Prostate gland (tissue), 2 donors: Measurements from ENCODE around the gene TRAT1. TPM values are rescaled to one million over a fixed set of nuclear protein-coding genes. Genes with fewer than 3 reads are reported as not detected.

Experiments
- DNase-seq: peaks from one replicate; pipeline ENCODE4 v3.0.0-alpha.2; 2019; ENCODE audit warnings: low spot score
- H3K27ac ChIP-seq, 2 donors: fragments of 200-600 bp; sonication (generic); 2 replicates each; pipeline ENCODE4 v1.5.1; 2017 to 2019
- H3K27me3 ChIP-seq: fragments of 200-600 bp; sonication (generic); replicated peaks from 2 replicates; pipeline ENCODE4 v1.5.1; 2019; ENCODE audit not compliant: insufficient read depth
- H3K36me3 ChIP-seq, 2 donors: fragments of 200-600 bp; sonication (generic); 1 replicate in 1 of 2; 2 replicates in 1 of 2; pipeline versions ENCODE4 v1.5.1 to v1.8.1; 2017 to 2019
- H3K4me1 ChIP-seq: fragments of 200-600 bp; sonication (generic); replicated peaks from 2 replicates; pipeline ENCODE4 v1.5.1; 2019
- H3K4me3 ChIP-seq, 2 donors: fragments of 200-600 bp; sonication (generic); 2 replicates each; pipeline ENCODE4 v1.5.1; 2017 to 2019
- H3K9me3 ChIP-seq: fragments of 200-600 bp; sonication (generic); 2 replicates; pipeline ENCODE4 v1.5.1; 2017
- POLR2A ChIP-seq: fragments of 450-650 bp; IDR thresholded peaks from one replicate; pipeline ENCODE4 v1.6.1; 2016; ENCODE audit warnings: antibody characterized with exemption, mild to moderate bottlenecking
- POLR2AphosphoS5 ChIP-seq: sonication (generic); formaldehyde crosslinking; IDR thresholded peaks from one replicate; pipeline ENCODE4 v1.6.1; 2017; ENCODE audit warnings: antibody characterized with exemption
- WGBS: methylation state at CpG from one replicate; pipeline ENCODE4 v1.1.5; 2018; 5-methylcytosine and 5-hydroxymethylcytosine counted together
- intact Hi-C: fragments of 100-400 bp; cut with DNase I; formaldehyde crosslinking; loops from one replicate; pipeline ENCODE4 v1.14.2; 2022
- total RNA-seq, 2 donors: library from RNA; depleted of rRNA; stranded (reverse); fragments of >200 nt; gene quantifications; one replicate each; pipeline ENCODE4 v1.1.0, GENCODE V29; 2016
- TF ChIP-seq, protein P1 (sequence below), 4 experiments: fragments of 200-600 bp in 2 of 4; fragments of 450-650 bp in 2 of 4; sonication (generic) in 2 of 4; IDR thresholded peaks; 1 replicate in 3 of 4; 2 replicates in 1 of 4; pipeline ENCODE4 v1.5.1; 2016 to 2019; ENCODE audit warnings: antibody characterized with exemption in 4 of 4, mild to moderate bottlenecking in 2 of 4, moderate library complexity in 2 of 4

Gene TRAT1
- total RNA-seq, 2 donors from 2014 or later = not detected

DNA sequence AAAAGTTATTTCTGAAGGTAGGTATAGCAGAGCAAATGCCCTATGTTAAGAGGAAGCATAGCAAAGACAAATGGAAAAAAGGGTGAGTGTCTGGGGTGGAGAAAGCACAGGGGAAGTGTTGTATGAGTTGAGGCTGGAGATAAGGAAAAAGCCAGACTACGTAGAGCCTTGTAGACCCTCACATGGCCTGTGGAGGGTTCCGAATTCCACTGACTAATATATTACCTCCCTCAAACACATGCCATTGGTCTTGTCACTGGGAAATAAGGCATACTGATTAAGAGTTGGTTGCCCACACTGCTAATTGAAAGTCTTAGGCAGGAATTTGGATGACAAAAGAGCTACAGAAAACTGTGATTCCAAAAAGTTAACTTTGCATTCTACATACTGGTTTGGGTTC is 65.2 kb downstream of the TRAT1 start:
- no peak overlapping the region for H3K4me3 ChIP-seq
- no peaks in the 10 kb centered on the region for H3K4me1 ChIP-seq
- H3K27me3 ChIP-seq = no peaks in the 10 kb centered on the region
- no peaks in the 10 kb centered on the region for H3K36me3 ChIP-seq
- no peaks in the 10 kb centered on the region for H3K9me3 ChIP-seq
- intact Hi-C loops = no loop called here
- TF ChIP-seq, protein P1, sequence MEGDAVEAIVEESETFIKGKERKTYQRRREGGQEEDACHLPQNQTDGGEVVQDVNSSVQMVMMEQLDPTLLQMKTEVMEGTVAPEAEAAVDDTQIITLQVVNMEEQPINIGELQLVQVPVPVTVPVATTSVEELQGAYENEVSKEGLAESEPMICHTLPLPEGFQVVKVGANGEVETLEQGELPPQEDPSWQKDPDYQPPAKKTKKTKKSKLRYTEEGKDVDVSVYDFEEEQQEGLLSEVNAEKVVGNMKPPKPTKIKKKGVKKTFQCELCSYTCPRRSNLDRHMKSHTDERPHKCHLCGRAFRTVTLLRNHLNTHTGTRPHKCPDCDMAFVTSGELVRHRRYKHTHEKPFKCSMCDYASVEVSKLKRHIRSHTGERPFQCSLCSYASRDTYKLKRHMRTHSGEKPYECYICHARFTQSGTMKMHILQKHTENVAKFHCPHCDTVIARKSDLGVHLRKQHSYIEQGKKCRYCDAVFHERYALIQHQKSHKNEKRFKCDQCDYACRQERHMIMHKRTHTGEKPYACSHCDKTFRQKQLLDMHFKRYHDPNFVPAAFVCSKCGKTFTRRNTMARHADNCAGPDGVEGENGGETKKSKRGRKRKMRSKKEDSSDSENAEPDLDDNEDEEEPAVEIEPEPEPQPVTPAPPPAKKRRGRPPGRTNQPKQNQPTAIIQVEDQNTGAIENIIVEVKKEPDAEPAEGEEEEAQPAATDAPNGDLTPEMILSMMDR (IDR thresholded peaks at IDR 0.05) = no peak
- no peak for TF ChIP-seq POLR2AphosphoS5
- no peak for TF ChIP-seq POLR2A
- whole genome bisulfite sequencing = 92% methylated on average over 2 of the region's 2 CpGs
- DNase-seq = no peak
- H3K27ac ChIP-seq = no peak overlapping the region

DNA sequence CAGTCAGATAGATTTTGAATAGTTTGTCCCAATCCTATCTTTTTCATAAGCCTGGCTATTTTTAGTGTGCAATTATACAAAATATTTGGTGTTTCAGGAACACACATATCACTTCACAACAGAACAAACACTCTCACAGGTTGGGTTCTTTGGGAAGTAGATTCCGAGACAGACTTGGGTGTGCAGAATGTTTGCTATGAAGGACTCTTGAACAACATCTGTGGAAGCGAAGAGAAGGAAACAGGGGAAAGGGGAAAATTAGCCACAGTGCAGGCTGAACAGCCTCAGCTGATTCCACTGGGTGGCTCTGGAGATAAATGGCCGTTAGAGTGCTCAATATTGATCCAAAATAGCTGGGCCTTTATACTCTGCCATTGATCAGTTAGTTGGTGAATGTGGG is 69.2 kb downstream of the TRAT1 start:
- H3K9me3 ChIP-seq = no peaks in the 10 kb centered on the region
- H3K27me3 ChIP-seq = no peaks in the 10 kb centered on the region
- no peaks in the 10 kb centered on the region for H3K36me3 ChIP-seq
- no peak overlapping the region for H3K4me3 ChIP-seq
- H3K27ac ChIP-seq = no peak overlapping the region
- WGBS = 86% methylated on average over 3 of the region's 3 CpGs
- no peak for DNase-seq
- intact Hi-C loops = no loop called here
- H3K4me1 ChIP-seq = no peaks in the 10 kb centered on the region
- TF ChIP-seq, protein P1 (IDR thresholded peaks at IDR 0.05) = no peak
- TF ChIP-seq POLR2A (no peak), POLR2AphosphoS5 (no peak)

DNA sequence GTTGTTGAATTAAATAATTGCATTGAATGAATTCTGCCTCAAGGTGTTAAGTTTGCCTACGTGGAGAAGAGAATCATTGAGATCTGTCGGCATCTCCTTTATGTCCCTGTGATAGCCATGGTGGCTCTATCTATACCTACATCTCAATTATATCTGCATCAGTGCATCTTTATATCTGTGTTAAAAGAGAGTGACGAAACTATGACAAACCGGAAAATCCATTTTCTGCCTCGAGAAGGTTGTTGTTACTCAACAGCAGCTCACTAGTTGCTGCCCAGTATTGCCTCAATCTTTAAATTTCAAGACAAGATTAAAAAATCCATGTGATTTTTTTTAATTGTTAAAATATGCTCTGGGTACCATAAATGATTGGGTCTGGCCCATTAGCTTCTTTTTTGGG is 72.4 kb downstream of the TRAT1 start:
- Histone ChIP-seq H3K27me3 (no peaks in the 10 kb centered on the region), H3K27ac (no peak overlapping the region), H3K36me3 (no peaks in the 10 kb centered on the region), H3K9me3 (no peaks in the 10 kb centered on the region), H3K4me3 (no peak overlapping the region), H3K4me1 (no peaks in the 10 kb centered on the region)
- DNase-seq = no peak
- intact Hi-C loops = no loop called here
- TF ChIP-seq POLR2AphosphoS5 (no peak), POLR2A (no peak)
- TF ChIP-seq, protein P1 (IDR thresholded peaks at IDR 0.05) = no peak
- WGBS = 82% methylated on average over 5 of the region's 5 CpGs

DNA sequence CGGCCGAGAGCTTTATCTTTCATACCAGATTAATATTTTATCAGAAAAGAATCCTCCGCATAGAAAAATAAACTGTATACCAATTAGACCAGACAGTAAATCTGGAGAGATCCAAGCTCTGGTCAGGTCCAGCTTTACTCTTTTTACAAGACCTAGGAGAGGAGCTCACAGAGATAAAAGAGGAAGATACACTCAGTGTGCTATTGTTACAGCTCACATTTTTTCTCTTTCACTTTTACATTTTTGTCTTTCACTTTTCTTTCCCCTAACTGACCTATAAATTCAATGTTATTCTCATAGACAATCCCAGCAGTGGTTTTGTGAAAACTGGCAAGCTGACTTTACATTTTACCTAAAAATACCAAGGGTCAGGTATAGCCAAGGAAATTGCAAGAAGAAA is 75.3 kb downstream of the TRAT1 start:
- Histone ChIP-seq H3K4me3 (no peak overlapping the region), H3K27ac (no peak overlapping the region), H3K27me3 (no peaks in the 10 kb centered on the region), H3K36me3 (no peaks in the 10 kb centered on the region), H3K9me3 (no peaks in the 10 kb centered on the region), H3K4me1 (no peaks in the 10 kb centered on the region)
- TF ChIP-seq, protein P1 (IDR thresholded peaks at IDR 0.05) = no peak
- TF ChIP-seq POLR2A (no peak), POLR2AphosphoS5 (no peak)
- intact Hi-C loops = no loop called here
- DNase-seq = no peak
- 68% methylated on average over 3 of the region's 3 CpGs for whole genome bisulfite sequencing

DNA sequence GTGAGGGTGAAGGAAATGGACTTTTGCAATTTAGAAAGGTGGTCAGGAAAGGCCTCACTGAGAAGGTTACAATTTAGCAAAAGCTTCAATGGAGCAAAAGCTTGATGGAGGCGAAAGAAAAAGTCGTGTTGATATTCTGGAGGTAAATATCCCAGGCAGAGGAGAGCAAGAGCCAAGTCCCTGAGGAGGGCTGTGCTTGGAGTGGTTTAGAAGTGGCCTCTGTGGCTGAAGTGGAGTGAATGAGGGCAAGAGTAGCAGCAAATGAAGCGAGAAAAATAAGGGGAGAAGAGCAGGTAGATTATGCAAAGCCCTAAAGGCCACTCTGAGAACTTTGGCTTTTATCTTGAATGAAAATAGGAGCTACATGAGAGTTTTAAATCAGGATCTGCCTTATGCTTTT is 76.9 kb downstream of the TRAT1 start:
- TF ChIP-seq POLR2A = no peak
- TF ChIP-seq POLR2AphosphoS5 = no peak
- TF ChIP-seq, protein P1 (IDR thresholded peaks at IDR 0.05) = no peak
- 89% methylated on average over 3 of the region's 3 CpGs for WGBS
- intact Hi-C loops = no loop called here
- no peak for DNase-seq
- Histone ChIP-seq H3K9me3 (no peaks in the 10 kb centered on the region), H3K27ac (no peak overlapping the region), H3K27me3 (no peaks in the 10 kb centered on the region), H3K4me3 (no peak overlapping the region), H3K36me3 (no peaks in the 10 kb centered on the region), H3K4me1 (no peaks in the 10 kb centered on the region)

Other genes starting within 250 kb of the TRAT1 start
- gene CIP2A, start 233.3 kb upstream of the TRAT1 start, total RNA-seq = 10 to 100 TPM in 1 of 2 donors, 1 to 10 TPM in 1; 2.0 to 13.8 TPM
- 10 to 100 TPM in 1 of 2 donors, 1 to 10 TPM in 1; 9.8 to 22.2 TPM for gene DZIP3, start 233.1 kb upstream of the TRAT1 start, total RNA-seq
- gene RETNLB, start 65.4 kb upstream of the TRAT1 start, total RNA-seq = not detected
- gene GUCA1C, start 131.1 kb downstream of the TRAT1 start, total RNA-seq = not detected